Neural crest cell (in vitro differentiated cells): Measurements from ENCODE around the gene FAM222B. TPM values are rescaled to one million over a fixed set of nuclear protein-coding genes. Genes with fewer than 3 reads are reported as not detected.

ENCODE experiments used
- DNase-seq: peaks from one replicate; pipeline ENCODE4 v3.0.0; 2021; ENCODE audit warnings: low read depth, mixed read lengths, low spot score
- H3K27ac Mint-ChIP-seq: one replicate; pipeline ENCODE4 v1.8.0; 2021; ENCODE audit warnings: mild to moderate bottlenecking, mixed read lengths; ENCODE audit not compliant: unreplicated experiment
- H3K27me3 Mint-ChIP-seq: 2 replicates; pipeline ENCODE4 v1.8.0; 2021; ENCODE audit warnings: low read depth, mild to moderate bottlenecking, mixed read lengths
- H3K36me3 Mint-ChIP-seq: 2 replicates; pipeline ENCODE4 v1.8.0; 2021; ENCODE audit warnings: low read depth, mild to moderate bottlenecking, mixed read lengths
- H3K4me1 Mint-ChIP-seq: 2 replicates; pipeline ENCODE4 v1.8.0; 2021; ENCODE audit warnings: mixed read lengths
- H3K4me3 Mint-ChIP-seq: one replicate; pipeline ENCODE4 v1.8.0; 2021; ENCODE audit warnings: mild to moderate bottlenecking, mixed read lengths
- H3K9me3 Mint-ChIP-seq: 2 replicates; pipeline ENCODE4 v1.8.0; 2021; ENCODE audit warnings: mixed read lengths
- CTCF ChIP-seq: fragments of 200-600 bp; sonication (generic); conservative IDR thresholded peaks from 2 replicates; pipeline ENCODE4 v1.5.0; 2021; ENCODE audit warnings: antibody characterized with exemption, mild to moderate bottlenecking
- total RNA-seq: library from RNA; stranded (reverse); gene quantifications from 2 replicates; pipeline ENCODE4 v1.2.1, GENCODE V29; 2021

FAM222B gene
- total RNA-seq, 1 donor from 2014 or later, result 29.6 TPM

- peak; percentile 11 for TF ChIP-seq CTCF
- Mint-ChIP-seq H3K9me3 (no peaks in the 10 kb centered on the region), H3K36me3 (peaks cover 8% of the 10 kb centered on the region), H3K4me3 (peak overlapping the region; percentile 99), H3K27ac (peak overlapping the region; percentile 98), H3K27me3 (peaks cover 10% of the 10 kb centered on the region), H3K4me1 (peaks cover 36% of the 10 kb centered on the region)
- DNase-seq, result peak; percentile 79
Observed at GRCh38 chr17:28744972-28745785, 97.4 kb downstream of the FAM222B start.

- Mint-ChIP-seq H3K27ac (peak overlapping the region; percentile 98), H3K36me3 (peaks cover 5% of the 10 kb centered on the region), H3K4me1 (peaks cover 32% of the 10 kb centered on the region), H3K27me3 (peaks cover 6% of the 10 kb centered on the region), H3K4me3 (peak overlapping the region; percentile 99), H3K9me3 (no peaks in the 10 kb centered on the region)
- DNase-seq, result peak; percentile 67
- no peak for TF ChIP-seq CTCF
Observed at GRCh38 chr17:28744104-28744971, 98.3 kb downstream of the FAM222B start.

- DNase-seq, result peak; percentile 69
- Mint-ChIP-seq H3K36me3 (peaks cover 5% of the 10 kb centered on the region), H3K27ac (peak within 1 kb of the TSS; percentile 98)
Observed at GRCh38 chr17:28743243-28744103, 99.1 kb downstream of the FAM222B start, which contains the start of gene TRAF4. TRAF4 (plus strand) TSS chr17:28744011; CDS start chr17:28744113, 102 bp downstream.

GRCh38 chr17:28741358-28742349 lies 100.9 kb downstream of the FAM222B start:
- Mint-ChIP-seq H3K36me3 (no peaks in the 10 kb centered on the region), H3K4me1 (peaks cover 22% of the 10 kb centered on the region), H3K27ac (no peak overlapping the region), H3K27me3 (peaks cover 6% of the 10 kb centered on the region), H3K9me3 (no peaks in the 10 kb centered on the region), H3K4me3 (no peak overlapping the region)
- TF ChIP-seq CTCF, result no peak
- DNase-seq, result no peak

More at GRCh38 chr17:28743243-28744103, 99.1 kb downstream of the FAM222B start, which contains the start of gene TRAF4:
- H3K4me1 Mint-ChIP-seq, result peaks cover 26% of the 10 kb centered on the region
- H3K9me3 Mint-ChIP-seq, result no peaks in the 10 kb centered on the region
- H3K27me3 Mint-ChIP-seq, result peaks cover 6% of the 10 kb centered on the region
- peak within 1 kb of the TSS; percentile 99 for H3K4me3 Mint-ChIP-seq
- TF ChIP-seq CTCF, result peak; percentile 21
